Activated T-helper 17 cell treated with anti-CD3 and anti-CD28 coated beads, Interleukin-2, amount 50 U/mL, for 72 hours (primary cell): ENCODE data around the gene KLHL36. TPM values are rescaled to one million over a fixed set of nuclear protein-coding genes. Genes with fewer than 3 reads are reported as not detected.
"Not testable (repeated sequence)": the region's sequence is repeated elsewhere in the genome, so short reads cannot be mapped to it uniquely, and the experiment has no call there.

Experiments used
- ATAC-seq: fragments of 150-1000 bp; cut with Tn5 transposase; replicated peaks from 2 replicates; pipeline ENCODE4 v1.10.0; 2021; ENCODE audit warnings: mild to moderate bottlenecking, moderate library complexity
- H3K27ac Mint-ChIP-seq: one replicate; pipeline ENCODE4 v1.8.0; 2022; ENCODE audit warnings: mixed read lengths
- H3K27me3 Mint-ChIP-seq: one replicate; pipeline ENCODE4 v1.8.0; 2022; ENCODE audit warnings: mixed read lengths
- H3K36me3 Mint-ChIP-seq: one replicate; pipeline ENCODE4 v1.8.0; 2022; ENCODE audit warnings: low read depth, mild to moderate bottlenecking, mixed read lengths
- H3K4me1 Mint-ChIP-seq: one replicate; pipeline ENCODE4 v1.8.0; 2022; ENCODE audit warnings: mixed read lengths
- H3K4me3 Mint-ChIP-seq: one replicate; pipeline ENCODE4 v1.8.0; 2022; ENCODE audit warnings: mild to moderate bottlenecking, mixed read lengths
- H3K9me3 Mint-ChIP-seq: one replicate; pipeline ENCODE4 v1.8.0; 2022; ENCODE audit warnings: mixed read lengths
- total RNA-seq, 2 donors: library from RNA; stranded (reverse); gene quantifications; one replicate each; pipeline ENCODE4 v1.2.3, GENCODE V29; 2022

The KLHL36 gene
- total RNA-seq, 2 donors from 2014 or later = 52.3 to 65.5 TPM

GRCh38 chr16:84680165-84680842, 32.0 kb downstream of the KLHL36 start:
- no peak for ATAC-seq
- H3K9me3 Mint-ChIP-seq = no peaks in the 10 kb centered on the region
- no peaks in the 10 kb centered on the region for H3K27me3 Mint-ChIP-seq
- no peak overlapping the region for H3K27ac Mint-ChIP-seq
- no peaks in the 10 kb centered on the region for H3K4me1 Mint-ChIP-seq
- no peak overlapping the region for H3K4me3 Mint-ChIP-seq
- no peaks in the 10 kb centered on the region for H3K36me3 Mint-ChIP-seq

DNA sequence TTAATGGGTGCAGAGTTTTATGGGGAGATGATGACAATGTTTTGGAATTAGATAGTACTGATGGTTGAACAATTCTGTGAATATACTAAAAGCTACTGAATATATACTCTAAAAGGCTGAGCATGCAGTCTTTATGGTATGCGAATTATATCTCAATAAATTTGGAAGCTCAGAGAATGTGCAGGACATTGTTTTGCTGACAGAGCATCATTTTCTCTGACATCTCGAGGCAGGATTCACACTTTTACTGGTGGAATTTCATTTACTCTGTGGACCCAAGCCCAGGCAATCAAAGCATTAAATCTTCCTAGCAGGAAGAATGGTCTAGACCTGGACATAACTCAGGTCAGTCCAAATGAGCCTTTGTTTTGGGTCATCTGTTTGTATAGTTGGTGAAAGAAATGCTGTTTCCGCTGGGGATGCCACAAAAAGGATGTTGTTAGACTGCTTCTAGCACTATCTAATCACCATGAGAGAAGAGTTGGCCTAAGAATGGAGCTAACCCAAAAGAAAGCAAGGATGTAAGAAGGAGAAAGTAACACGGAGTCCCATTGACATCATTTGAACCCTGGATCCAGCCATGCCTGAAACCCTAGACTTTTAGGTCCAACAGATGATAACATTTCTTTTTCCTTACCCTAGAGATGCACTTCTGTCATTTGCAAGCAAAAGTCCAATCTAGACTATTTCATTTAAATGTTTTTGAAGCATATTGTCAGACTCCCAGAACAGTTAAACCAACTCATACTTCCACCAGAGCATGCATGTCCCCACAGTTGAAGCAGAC, 32.7 kb downstream of the KLHL36 start:
- Mint-ChIP-seq H3K4me1 (no peaks in the 10 kb centered on the region), H3K9me3 (no peaks in the 10 kb centered on the region), H3K27me3 (no peaks in the 10 kb centered on the region), H3K4me3 (no peak overlapping the region), H3K27ac (no peak overlapping the region), H3K36me3 (no peaks in the 10 kb centered on the region)
- no peak for ATAC-seq

- no peak overlapping the region for H3K27ac Mint-ChIP-seq
- H3K4me3 Mint-ChIP-seq = no peak overlapping the region
- no peaks in the 10 kb centered on the region for H3K9me3 Mint-ChIP-seq
- no peaks in the 10 kb centered on the region for H3K27me3 Mint-ChIP-seq
- no peaks in the 10 kb centered on the region for H3K4me1 Mint-ChIP-seq
- no peaks in the 10 kb centered on the region for H3K36me3 Mint-ChIP-seq
- no peak for ATAC-seq
These were observed 35.6 kb downstream of the KLHL36 start for GRCh38 chr16:84683691-84684591.

GRCh38 chr16:84684592-84684965, 36.3 kb downstream of the KLHL36 start:
- Mint-ChIP-seq H3K27ac (no peak overlapping the region), H3K4me1 (no peaks in the 10 kb centered on the region), H3K27me3 (no peaks in the 10 kb centered on the region), H3K9me3 (no peaks in the 10 kb centered on the region), H3K36me3 (no peaks in the 10 kb centered on the region), H3K4me3 (no peak overlapping the region)
- no peak for ATAC-seq

GRCh38 chr16:84685210-84685609, 36.9 kb downstream of the KLHL36 start:
- H3K36me3 Mint-ChIP-seq = no peaks in the 10 kb centered on the region
- H3K4me1 Mint-ChIP-seq = no peaks in the 10 kb centered on the region
- no peak for ATAC-seq
- H3K27ac Mint-ChIP-seq = no peak overlapping the region
- H3K27me3 Mint-ChIP-seq = no peaks in the 10 kb centered on the region
- no peak overlapping the region for H3K4me3 Mint-ChIP-seq
- no peaks in the 10 kb centered on the region for H3K9me3 Mint-ChIP-seq

GRCh38 chr16:84686707-84687298, 38.5 kb downstream of the KLHL36 start:
- Mint-ChIP-seq H3K9me3 (no peaks in the 10 kb centered on the region), H3K36me3 (no peaks in the 10 kb centered on the region), H3K27ac (no peak overlapping the region), H3K4me3 (no peak overlapping the region), H3K27me3 (no peaks in the 10 kb centered on the region), H3K4me1 (no peaks in the 10 kb centered on the region)
- no peak for ATAC-seq

GRCh38 chr16:84687715-84688114, 39.4 kb downstream of the KLHL36 start:
- no peak overlapping the region for H3K4me3 Mint-ChIP-seq
- H3K4me1 Mint-ChIP-seq = peaks cover 5% of the 10 kb centered on the region
- no peaks in the 10 kb centered on the region for H3K9me3 Mint-ChIP-seq
- H3K27ac Mint-ChIP-seq = no peak overlapping the region
- no peaks in the 10 kb centered on the region for H3K27me3 Mint-ChIP-seq
- no peaks in the 10 kb centered on the region for H3K36me3 Mint-ChIP-seq
- peak; percentile 73 for ATAC-seq

- H3K27ac Mint-ChIP-seq, H3K9me3 Mint-ChIP-seq, H3K27me3 Mint-ChIP-seq, H3K4me1 Mint-ChIP-seq, H3K4me3 Mint-ChIP-seq, ATAC-seq, H3K36me3 Mint-ChIP-seq: not testable (repeated sequence)
These were observed 39.9 kb downstream of the KLHL36 start for GRCh38 chr16:84688163-84688562.

DNA sequence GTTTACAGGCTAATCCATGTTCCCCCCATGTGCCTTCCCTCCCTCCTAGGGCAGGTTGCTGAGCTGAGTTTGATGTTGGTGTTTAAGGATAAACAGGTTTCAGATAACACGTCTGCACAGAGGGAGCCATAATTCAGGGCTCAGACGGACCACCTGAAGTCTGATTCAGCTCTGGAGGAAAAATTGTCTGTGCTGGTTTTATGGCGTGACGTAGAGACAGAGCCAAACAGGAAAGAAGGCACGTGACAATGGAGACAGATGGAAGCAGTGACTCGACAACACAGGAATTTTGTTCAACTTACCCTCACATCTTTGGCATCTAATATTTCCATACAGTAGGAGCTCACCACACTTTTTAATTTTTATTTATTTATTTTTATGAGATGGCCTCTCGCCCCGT, 40.8 kb downstream of the KLHL36 start:
- no peak for ATAC-seq
- H3K36me3 Mint-ChIP-seq = no peaks in the 10 kb centered on the region
- H3K9me3 Mint-ChIP-seq = no peaks in the 10 kb centered on the region
- H3K27ac Mint-ChIP-seq = no peak overlapping the region
- H3K27me3 Mint-ChIP-seq = no peaks in the 10 kb centered on the region
- no peak overlapping the region for H3K4me3 Mint-ChIP-seq
- peaks cover 7% of the 10 kb centered on the region for H3K4me1 Mint-ChIP-seq

DNA sequence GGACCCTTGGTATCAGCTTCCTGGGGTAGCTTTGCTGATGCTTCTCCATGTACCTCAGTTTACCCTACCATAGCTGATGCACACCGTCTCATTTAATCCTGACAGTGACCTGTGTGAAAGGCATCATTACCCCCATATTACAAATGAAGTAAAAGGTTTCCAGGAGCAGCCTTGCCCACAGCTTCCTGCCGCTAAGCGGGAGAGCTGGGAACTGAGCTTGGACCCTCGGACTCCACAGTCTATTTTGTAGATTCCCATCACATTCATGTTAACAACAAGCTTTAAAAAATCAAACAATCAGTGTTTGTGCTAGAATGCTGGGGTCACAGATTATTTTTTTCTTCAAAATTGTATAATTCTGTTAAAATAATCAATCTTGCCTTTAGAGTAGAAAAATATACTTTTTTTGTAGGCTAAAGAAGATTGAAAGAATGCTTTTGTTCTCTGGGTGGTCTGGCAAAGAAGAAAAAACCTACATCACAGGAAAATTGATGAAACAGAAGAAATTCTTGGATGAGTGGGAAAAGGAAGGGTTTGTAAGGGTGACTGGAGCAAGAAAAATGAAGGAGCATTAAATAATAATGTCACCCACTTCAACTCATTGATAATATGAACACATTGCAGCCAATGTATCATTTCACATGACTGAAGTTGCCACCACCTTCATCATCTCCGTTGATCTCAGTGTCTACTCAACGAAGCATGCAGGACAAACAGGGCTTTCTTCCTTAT, 41.9 kb downstream of the KLHL36 start:
- Mint-ChIP-seq H3K4me3 (no peak overlapping the region), H3K27ac (no peak overlapping the region), H3K9me3 (no peaks in the 10 kb centered on the region), H3K36me3 (no peaks in the 10 kb centered on the region), H3K4me1 (peaks cover 7% of the 10 kb centered on the region), H3K27me3 (no peaks in the 10 kb centered on the region)
- no peak for ATAC-seq

- Mint-ChIP-seq H3K27ac (no peak overlapping the region), H3K27me3 (no peaks in the 10 kb centered on the region), H3K9me3 (no peaks in the 10 kb centered on the region), H3K4me3 (no peak overlapping the region), H3K36me3 (no peaks in the 10 kb centered on the region), H3K4me1 (peaks cover 7% of the 10 kb centered on the region)
- no peak for ATAC-seq
These were observed 44.3 kb downstream of the KLHL36 start for GRCh38 chr16:84692451-84693214.

DNA sequence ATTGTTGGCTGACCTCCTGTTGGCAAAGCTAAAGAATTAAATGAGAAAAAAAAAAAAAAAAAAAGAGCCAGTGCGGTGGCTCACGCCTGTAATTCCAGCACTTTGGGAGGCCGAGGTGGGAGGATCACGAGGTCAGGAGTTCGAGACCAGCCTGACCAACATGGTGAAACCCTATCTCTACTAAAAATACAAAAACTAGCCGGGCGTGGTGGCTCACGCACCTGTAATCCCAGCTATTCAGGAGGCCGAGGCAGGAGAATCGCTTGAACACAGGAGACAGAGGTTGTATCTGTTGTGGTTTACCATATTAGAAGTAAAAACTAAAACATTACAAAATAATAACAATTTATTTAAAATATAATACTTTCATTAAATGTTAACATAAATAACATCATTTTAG, 45.6 kb downstream of the KLHL36 start:
- H3K4me3 Mint-ChIP-seq, H3K36me3 Mint-ChIP-seq, H3K27ac Mint-ChIP-seq, ATAC-seq, H3K27me3 Mint-ChIP-seq, H3K9me3 Mint-ChIP-seq, H3K4me1 Mint-ChIP-seq: not testable (repeated sequence)

GRCh38 chr16:84694980-84695379, 46.7 kb downstream of the KLHL36 start:
- no peak overlapping the region for H3K27ac Mint-ChIP-seq
- no peaks in the 10 kb centered on the region for H3K27me3 Mint-ChIP-seq
- no peaks in the 10 kb centered on the region for H3K9me3 Mint-ChIP-seq
- no peak for ATAC-seq
- no peak overlapping the region for H3K4me3 Mint-ChIP-seq
- no peaks in the 10 kb centered on the region for H3K36me3 Mint-ChIP-seq
- peaks cover 7% of the 10 kb centered on the region for H3K4me1 Mint-ChIP-seq
